ENCODE data around the gene CORO1C.
"Not testable (repeated sequence)": the region's sequence is repeated elsewhere in the genome, so short reads cannot be mapped to it uniquely, and the experiment has no call there.

The CORO1C gene

GRCh38 chr12:108634341-108634751 is 97.0 kb downstream of the CORO1C start:
- no peak for DNase-seq (ENCODE audit: low read depth)

- DNase-seq (ENCODE audit: low read depth): peak; percentile 82
Measured at GRCh38 chr12:108633534-108634248, 97.6 kb downstream of the CORO1C start, which contains the start of gene SELPLG. TSS of gene SELPLG (minus strand) at chr12:108633894. CDS start at chr12:108624307, 9,587 bp downstream.

GRCh38 chr12:108633081-108633533 is 98.2 kb downstream of the CORO1C start:
- DNase-seq (ENCODE audit: low read depth): no peak

DNA sequence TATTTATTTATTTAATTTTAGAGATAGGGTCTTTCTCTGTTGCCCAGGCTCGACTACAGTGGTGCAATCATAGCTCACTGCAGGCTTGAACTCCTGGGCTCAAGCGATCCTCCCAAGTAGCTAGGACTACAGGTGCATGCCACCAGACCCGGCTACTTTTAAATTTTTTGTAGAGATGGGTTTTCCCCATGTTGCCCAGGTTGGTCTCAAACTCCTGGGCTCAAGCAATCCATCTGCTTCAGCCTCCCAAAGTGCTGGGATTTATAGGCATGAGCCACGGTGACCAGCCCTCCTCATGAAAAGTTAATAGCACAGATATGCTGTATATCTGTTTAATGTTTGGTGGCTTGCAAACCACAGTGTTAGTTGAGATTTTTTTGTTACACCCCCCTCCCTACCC is 100.1 kb downstream of the CORO1C start:
- not testable (repeated sequence) for DNase-seq (ENCODE audit: low read depth)

- DNase-seq (ENCODE audit: low read depth): no peak
Measured at GRCh38 chr12:108630481-108631207, 100.7 kb downstream of the CORO1C start.

DNA sequence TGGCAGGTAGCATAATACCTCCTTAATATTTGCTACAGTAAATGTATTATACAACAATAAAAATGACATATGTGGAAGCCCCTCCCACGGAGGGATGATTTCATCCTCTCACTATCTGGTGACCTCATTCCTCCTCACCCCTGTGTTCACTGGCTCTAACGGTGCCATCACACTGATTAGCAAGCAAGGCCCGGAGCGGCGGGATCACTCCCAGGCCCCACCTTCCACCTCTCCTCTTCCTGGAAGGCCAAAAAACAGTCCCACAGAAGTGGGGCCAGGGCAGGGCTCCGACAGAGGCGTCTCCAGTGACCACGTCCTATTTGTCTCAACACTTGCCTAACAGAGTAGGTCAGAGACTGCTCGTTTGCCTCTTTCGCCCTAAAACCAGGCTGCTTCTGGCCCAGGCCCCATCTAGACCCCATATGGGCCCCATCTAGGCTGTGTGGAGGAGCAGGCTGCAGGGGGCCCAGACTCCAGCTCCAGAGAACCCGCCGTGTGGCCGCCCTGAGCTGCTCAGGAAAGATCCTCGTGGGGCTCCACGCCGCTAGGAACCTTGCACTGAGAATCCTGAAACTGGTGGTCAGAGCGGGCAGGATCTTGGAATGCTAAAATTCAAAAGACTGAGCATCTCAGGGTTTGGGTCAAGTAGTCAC is 101.4 kb downstream of the CORO1C start:
- DNase-seq (ENCODE audit: low read depth): peak; percentile 42

DNA sequence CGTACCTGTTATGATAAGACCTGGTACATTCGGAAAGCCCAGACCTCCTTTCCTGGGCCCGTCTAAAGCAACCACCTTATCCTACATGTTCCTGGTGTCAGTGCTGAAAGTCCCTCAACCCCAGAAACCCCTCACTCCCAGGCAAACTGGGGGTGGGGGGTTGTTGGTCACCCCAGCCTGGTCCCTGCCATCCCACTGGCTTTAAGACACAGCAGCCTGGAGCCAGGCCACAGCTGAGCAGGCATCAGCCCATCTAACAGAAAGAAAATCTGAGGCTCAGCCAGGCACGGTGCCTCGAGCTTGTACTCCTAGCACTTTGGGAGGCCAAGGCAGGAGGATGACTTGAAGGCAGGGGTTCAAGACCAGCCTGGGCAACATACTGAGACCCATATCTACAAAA is 102.2 kb downstream of the CORO1C start:
- DNase-seq (ENCODE audit: low read depth): no peak

GRCh38 chr12:108627134-108627920 is 104.0 kb downstream of the CORO1C start:
- no peak for DNase-seq (ENCODE audit: low read depth)

- DNase-seq (ENCODE audit: low read depth): no peak
Measured at GRCh38 chr12:108625228-108625627, 106.1 kb downstream of the CORO1C start.

GRCh38 chr12:108623577-108623976 is 107.7 kb downstream of the CORO1C start:
- DNase-seq (ENCODE audit: low read depth): no peak

DNA sequence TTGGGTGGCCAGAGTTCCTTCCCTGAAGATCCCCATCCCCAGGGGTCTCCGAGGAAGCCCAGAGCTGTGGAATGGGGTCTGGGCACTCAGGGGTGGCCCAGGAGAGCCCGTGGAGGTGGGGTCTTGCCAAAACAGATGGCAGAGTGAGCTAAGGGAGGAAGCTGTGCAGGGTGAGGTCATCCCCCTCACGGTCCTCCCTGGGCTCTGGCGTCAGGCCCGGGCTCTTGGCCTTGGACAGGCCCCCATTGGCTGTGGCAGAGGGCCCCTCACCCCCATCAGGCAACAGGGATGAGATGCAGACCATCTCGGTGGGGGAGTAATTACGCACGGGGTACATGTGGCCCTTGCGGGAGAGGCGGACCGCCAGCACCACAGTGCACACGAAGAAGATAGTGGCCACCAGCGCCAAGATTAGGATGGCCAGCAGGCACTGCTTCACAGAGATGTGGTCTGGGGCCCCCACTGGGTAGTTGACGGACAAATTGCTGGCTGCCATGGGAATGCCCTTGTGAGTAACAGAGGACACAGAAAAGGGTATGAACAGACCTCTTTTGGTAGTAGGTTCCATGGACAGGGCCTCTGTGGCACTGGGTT is 108.3 kb downstream of the CORO1C start:
- no peak for DNase-seq (ENCODE audit: low read depth)

DNA sequence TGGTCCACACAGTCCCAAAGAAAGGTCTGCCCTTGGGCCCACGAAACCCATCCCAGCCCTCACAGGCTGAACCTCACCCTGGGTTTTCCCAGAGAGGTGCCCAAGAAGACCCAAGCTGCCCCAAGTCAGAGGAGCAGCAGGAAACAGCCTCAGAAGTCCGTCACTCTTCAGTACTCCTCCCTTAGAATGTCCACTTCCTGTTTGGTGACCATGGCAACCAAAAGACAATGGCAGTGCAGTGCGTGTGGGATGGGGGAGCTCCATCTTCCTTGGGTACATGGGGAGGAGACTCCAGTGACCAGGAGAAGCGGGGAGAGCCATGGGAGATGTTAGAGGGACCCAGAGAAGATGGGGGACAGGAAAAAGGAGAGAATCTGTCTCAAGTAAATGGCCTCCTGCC is 108.9 kb downstream of the CORO1C start:
- no peak for DNase-seq (ENCODE audit: low read depth)

- no peak for DNase-seq (ENCODE audit: low read depth)
Measured at GRCh38 chr12:108621161-108621560, 110.2 kb downstream of the CORO1C start.

DNA sequence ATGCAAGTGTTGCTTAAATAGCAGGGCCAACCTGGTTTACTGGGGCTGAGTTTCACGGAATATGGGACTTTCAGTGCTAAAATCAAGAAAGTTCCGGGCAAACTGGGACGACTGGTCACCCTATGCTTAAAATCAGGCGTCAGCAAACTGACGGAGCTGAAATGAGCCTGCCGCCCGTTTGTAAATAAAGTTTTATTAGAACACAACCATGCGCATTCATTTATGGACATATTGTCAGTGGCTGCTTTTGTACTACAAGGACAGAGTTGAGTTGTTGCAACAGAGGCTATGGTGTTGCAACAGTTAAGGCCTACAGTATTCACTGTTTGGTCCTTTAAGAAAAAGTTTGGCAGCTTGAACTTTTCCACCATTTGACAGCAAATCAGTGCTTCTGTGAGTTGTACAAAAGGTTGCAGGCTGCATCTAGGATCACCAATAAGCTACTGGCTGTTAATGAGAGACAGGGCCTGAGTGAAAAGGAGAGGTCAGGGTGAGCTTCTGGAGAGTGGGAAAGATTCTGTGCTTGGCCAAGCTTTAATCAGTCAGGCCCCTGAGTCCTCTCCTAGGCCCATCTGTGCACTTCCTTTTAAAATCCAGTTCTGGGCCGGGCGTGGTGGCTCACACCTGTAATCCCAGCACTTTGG is 111.0 kb downstream of the CORO1C start:
- DNase-seq (ENCODE audit: low read depth): no peak

- no peak for DNase-seq (ENCODE audit: low read depth)
Measured at GRCh38 chr12:108619369-108620160, 111.8 kb downstream of the CORO1C start.

DNA sequence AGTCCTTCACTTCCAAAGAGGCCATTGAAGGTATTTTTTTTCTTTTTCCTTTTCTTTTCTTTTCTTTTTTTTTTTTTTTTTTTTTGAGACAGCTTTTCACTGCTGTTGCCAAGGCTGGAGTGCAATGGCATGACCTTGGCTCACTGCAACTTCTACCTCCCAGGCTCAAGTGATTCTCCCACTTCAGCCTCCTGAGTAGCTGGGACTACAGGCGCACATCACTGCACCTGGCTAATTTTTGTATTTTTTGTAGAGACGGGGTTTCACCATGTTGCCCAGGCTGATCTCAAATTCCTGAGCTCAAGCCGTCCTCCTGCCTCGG is 112.4 kb downstream of the CORO1C start:
- not testable (repeated sequence) for DNase-seq (ENCODE audit: low read depth)

- DNase-seq (ENCODE audit: low read depth): peak; percentile 68
Measured at GRCh38 chr12:108618079-108618952, 113.0 kb downstream of the CORO1C start.

- DNase-seq (ENCODE audit: low read depth): peak; percentile 57
Measured at GRCh38 chr12:108616941-108617858, 114.1 kb downstream of the CORO1C start.

Data from T follicular helper cell (primary cell).